MM.1S (cell line): Measurements from ENCODE around the gene USP47.

Experiments used
- DNase-seq: peaks from one replicate; pipeline ENCODE4 v3.0.0-alpha.2; 2015
- H2AFZ ChIP-seq: fragments of 300-600 bp; sonication (generic); 2 replicates; pipeline ENCODE4 v1.6.0; 2016; ENCODE audit warnings: antibody characterized with exemption, low read length
- H3F3A ChIP-seq: fragments of 300-600 bp; sonication (generic); 2 replicates; pipeline ENCODE4 v1.6.1; 2016; ENCODE audit warnings: mild to moderate bottlenecking, antibody characterized with exemption, low read length, moderate library complexity, mixed read lengths; ENCODE audit not compliant: insufficient read depth
- H3K27ac ChIP-seq: fragments of 300-600 bp; sonication (generic); 2 replicates; pipeline ENCODE4 v1.5.1; 2016; ENCODE audit warnings: mild to moderate bottlenecking, low read length
- H3K27me3 ChIP-seq: fragments of 300-600 bp; sonication (generic); replicated peaks from 2 replicates; pipeline ENCODE4 v1.6.0; 2016; ENCODE audit warnings: low read length; ENCODE audit not compliant: insufficient read depth
- H3K36me3 ChIP-seq: fragments of 300-600 bp; sonication (generic); replicated peaks from 2 replicates; pipeline ENCODE4 v1.6.1; 2016; ENCODE audit warnings: mild to moderate bottlenecking, low read length, mixed read lengths; ENCODE audit not compliant: insufficient read depth
- H3K4me1 ChIP-seq: fragments of 300-600 bp; sonication (generic); 2 replicates; pipeline ENCODE4 v1.6.1; 2016; ENCODE audit warnings: low read length, mixed read lengths
- H3K4me2 ChIP-seq: fragments of 300-600 bp; sonication (generic); 2 replicates; pipeline ENCODE4 v1.6.0; 2016; ENCODE audit warnings: low read depth, low read length
- H3K4me3 ChIP-seq: fragments of 300-600 bp; sonication (generic); 2 replicates; pipeline ENCODE4 v1.5.1; 2016; ENCODE audit warnings: low read length, mixed read lengths
- H3K79me2 ChIP-seq: fragments of 300-600 bp; sonication (generic); 2 replicates; pipeline ENCODE4 v1.6.1; 2016; ENCODE audit warnings: mixed run types, low read length, mixed read lengths
- H3K9ac ChIP-seq: fragments of 300-600 bp; sonication (generic); 2 replicates; pipeline ENCODE4 v1.6.1; 2016; ENCODE audit warnings: low read length, mixed read lengths
- H3K9me2 ChIP-seq: fragments of 300-600 bp; sonication (generic); replicated peaks from 2 replicates; pipeline ENCODE4 v1.6.1; 2016; ENCODE audit warnings: mild to moderate bottlenecking, low read length, mixed read lengths; ENCODE audit not compliant: insufficient read depth
- H3K9me3 ChIP-seq: fragments of 300-600 bp; sonication (generic); replicated peaks from 2 replicates; pipeline ENCODE4 v1.6.1; 2016; ENCODE audit warnings: mild to moderate bottlenecking, low read length, mixed read lengths; ENCODE audit not compliant: insufficient read depth
- H4K20me1 ChIP-seq: fragments of 300-600 bp; sonication (generic); 2 replicates; pipeline ENCODE4 v1.6.1; 2016; ENCODE audit warnings: mild to moderate bottlenecking, low read length, moderate library complexity, mixed read lengths; ENCODE audit not compliant: insufficient read depth
- CTCF ChIP-seq: fragments of 300-600 bp; sonication (generic); IDR thresholded peaks from 2 replicates; pipeline ENCODE4 v1.5.1; 2016; ENCODE audit warnings: antibody characterized with exemption, low read length, mixed read lengths
- EZH2 ChIP-seq: fragments of 300-600 bp; sonication (generic); optimal IDR thresholded peaks from 2 replicates; pipeline ENCODE3; 2017; ENCODE audit warnings: low read depth, mild to moderate bottlenecking, antibody characterized with exemption, low read length, mixed read lengths
- EZH2phosphoT487 ChIP-seq: fragments of 300-600 bp; sonication (generic); IDR thresholded peaks from 2 replicates; pipeline ENCODE4 v1.6.1; 2018; ENCODE audit warnings: antibody characterized with exemption, low read length

Gene USP47

GRCh38 chr11:11978098-11978637, 136.4 kb downstream of the USP47 start:
- Histone ChIP-seq H3F3A (no peaks in the 10 kb centered on the region), H2AFZ (no peak overlapping the region), H3K4me2 (no peak overlapping the region), H4K20me1 (no peaks in the 10 kb centered on the region), H3K4me1 (no peaks in the 10 kb centered on the region), H3K9me3 (no peaks in the 10 kb centered on the region), H3K9me2 (no peaks in the 10 kb centered on the region), H3K4me3 (no peak overlapping the region), H3K36me3 (no peaks in the 10 kb centered on the region), H3K27me3 (no peaks in the 10 kb centered on the region), H3K9ac (no peak overlapping the region), H3K27ac (no peak overlapping the region), H3K79me2 (no peaks in the 10 kb centered on the region)
- no peak for TF ChIP-seq CTCF
- TF ChIP-seq EZH2phosphoT487 = no peak
- no peak for DNase-seq

DNA sequence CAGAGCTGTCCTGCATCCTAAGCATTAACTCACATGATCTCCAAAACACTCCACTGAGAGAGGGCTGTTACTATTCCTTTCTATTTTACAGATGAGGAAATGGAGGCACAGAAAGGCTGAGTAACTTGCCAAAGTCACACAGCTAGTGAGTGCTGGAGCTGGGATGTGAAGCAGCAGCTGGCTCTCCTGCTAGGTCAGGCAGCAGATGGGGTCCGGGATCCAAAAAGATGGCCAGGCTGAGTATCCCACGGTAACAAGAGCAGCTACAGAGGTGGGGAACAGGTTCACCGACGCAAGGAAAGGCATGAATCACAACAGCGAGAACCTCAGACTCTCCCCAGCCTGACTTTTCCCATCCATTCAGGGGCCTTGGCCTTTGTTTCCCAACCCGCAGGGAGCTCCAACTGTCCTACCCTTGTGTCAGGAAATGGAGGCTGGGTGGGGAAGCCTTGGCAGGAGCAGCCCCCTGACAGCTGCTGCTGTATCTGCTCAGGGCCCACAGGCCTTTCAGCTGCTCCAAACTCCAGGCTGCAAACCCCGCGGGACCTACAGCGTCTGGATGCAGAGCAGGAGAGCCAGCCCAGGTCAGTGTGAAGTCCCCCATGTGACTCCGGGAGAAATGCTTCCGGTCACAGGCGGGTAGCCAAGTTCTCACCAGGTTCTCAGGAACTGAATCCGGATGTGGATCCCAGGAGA, 137.2 kb downstream of the USP47 start:
- no peak overlapping the region for H3K4me2 ChIP-seq
- no peaks in the 10 kb centered on the region for H3K4me1 ChIP-seq
- no peak overlapping the region for H3K4me3 ChIP-seq
- H3F3A ChIP-seq = no peaks in the 10 kb centered on the region
- no peak overlapping the region for H3K9ac ChIP-seq
- no peak overlapping the region for H2AFZ ChIP-seq
- no peak overlapping the region for H3K27ac ChIP-seq
- H3K79me2 ChIP-seq = no peaks in the 10 kb centered on the region
- no peaks in the 10 kb centered on the region for H3K9me3 ChIP-seq
- no peaks in the 10 kb centered on the region for H3K9me2 ChIP-seq
- no peak for DNase-seq
- H4K20me1 ChIP-seq = no peaks in the 10 kb centered on the region
- no peaks in the 10 kb centered on the region for H3K36me3 ChIP-seq
- TF ChIP-seq CTCF (no peak), EZH2phosphoT487 (no peak), EZH2 (no peak)
- no peaks in the 10 kb centered on the region for H3K27me3 ChIP-seq

DNA sequence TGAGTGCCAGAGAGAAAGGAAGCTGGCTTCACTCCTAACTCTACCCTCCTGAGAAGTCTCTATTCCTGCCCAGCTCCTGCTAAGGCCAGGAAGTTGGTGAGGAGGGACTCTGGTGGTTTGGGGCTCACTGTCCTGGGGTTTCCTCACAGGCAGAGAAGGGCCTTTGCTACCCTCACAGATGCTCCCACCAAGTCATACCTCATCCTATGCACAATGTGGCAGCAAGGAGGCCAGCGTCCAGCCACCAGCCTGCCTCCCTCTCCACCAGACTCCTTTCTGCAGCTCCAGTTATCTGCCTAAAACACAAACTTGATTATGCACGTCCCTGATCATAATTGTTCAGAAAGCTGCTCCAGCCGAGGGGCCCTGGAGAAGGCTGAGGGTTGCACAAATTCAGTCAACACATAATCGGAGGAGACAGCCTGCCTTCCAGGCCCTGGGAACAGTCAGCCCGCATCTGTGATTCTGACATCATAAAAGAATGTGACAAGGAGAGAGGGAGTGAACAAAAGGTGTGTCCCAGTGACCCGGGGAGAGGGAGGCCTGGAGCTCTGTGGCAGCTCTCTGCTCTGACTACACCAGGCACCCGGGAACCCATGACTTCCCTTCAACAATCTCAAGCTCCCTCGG, 137.8 kb downstream of the USP47 start:
- Histone ChIP-seq H3K9me3 (no peaks in the 10 kb centered on the region), H3K9ac (no peak overlapping the region), H3K27ac (no peak overlapping the region), H2AFZ (no peak overlapping the region), H3K4me1 (no peaks in the 10 kb centered on the region), H4K20me1 (no peaks in the 10 kb centered on the region), H3K79me2 (no peaks in the 10 kb centered on the region), H3K36me3 (no peaks in the 10 kb centered on the region), H3F3A (no peaks in the 10 kb centered on the region), H3K27me3 (no peaks in the 10 kb centered on the region), H3K4me3 (no peak overlapping the region), H3K9me2 (no peaks in the 10 kb centered on the region), H3K4me2 (no peak overlapping the region)
- no peak for DNase-seq
- TF ChIP-seq EZH2phosphoT487 (no peak), EZH2 (no peak)

DNA sequence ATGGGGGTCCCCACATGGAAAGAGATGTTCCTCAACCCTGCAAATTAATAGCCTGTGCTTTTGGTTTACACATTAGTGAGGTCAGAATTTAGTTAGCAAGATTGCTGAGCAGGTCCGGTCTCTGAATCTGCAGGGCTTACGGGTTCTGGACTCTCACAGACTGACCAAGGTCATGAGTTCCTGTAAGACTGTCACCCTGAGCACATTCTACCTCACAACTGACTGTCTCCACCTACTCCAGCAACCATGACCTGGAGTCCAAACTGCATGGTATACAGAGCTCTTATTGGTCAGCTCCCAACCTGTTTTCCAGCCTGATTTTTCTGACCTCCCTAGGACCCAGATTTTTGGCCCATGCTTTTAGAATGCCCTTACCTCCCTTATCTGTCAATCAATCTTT, 138.4 kb downstream of the USP47 start:
- no peak for TF ChIP-seq EZH2
- TF ChIP-seq EZH2phosphoT487 = no peak
- TF ChIP-seq CTCF = no peak
- H3K79me2 ChIP-seq = no peaks in the 10 kb centered on the region
- no peak overlapping the region for H2AFZ ChIP-seq
- no peak overlapping the region for H3K4me2 ChIP-seq
- H3F3A ChIP-seq = no peaks in the 10 kb centered on the region
- no peaks in the 10 kb centered on the region for H3K36me3 ChIP-seq
- H3K27me3 ChIP-seq = no peaks in the 10 kb centered on the region
- no peak for DNase-seq
- H3K4me3 ChIP-seq = no peak overlapping the region
- H4K20me1 ChIP-seq = no peaks in the 10 kb centered on the region
- H3K9ac ChIP-seq = no peak overlapping the region
- no peak overlapping the region for H3K27ac ChIP-seq
- H3K4me1 ChIP-seq = no peaks in the 10 kb centered on the region
- no peaks in the 10 kb centered on the region for H3K9me2 ChIP-seq
- H3K9me3 ChIP-seq = no peaks in the 10 kb centered on the region
